HepG2 (cell line): ENCODE data around the gene MARS1. TPM values are rescaled to one million over a fixed set of nuclear protein-coding genes. Genes with fewer than 3 reads are reported as not detected.

Experiments
- ASH2L ChIP-seq: fragments of 300-600, 200-600 bp; sonication (generic); IDR thresholded peaks from 2 replicates; pipeline ENCODE4 v1.7.0; 2017; ENCODE audit warnings: low read depth, mild to moderate bottlenecking, moderate library complexity, mixed read lengths, low read length; ENCODE audit not compliant: insufficient read length
- DMAP1 ChIP-seq: IDR thresholded peaks from 2 replicates; pipeline ENCODE4 v1.6.1; 2016
- FOXO4 ChIP-seq: sonication (generic); formaldehyde crosslinking; conservative IDR thresholded peaks from 2 replicates; pipeline ENCODE4 v1.8.1; 2023; ENCODE audit warnings: missing genetic modification reagents
- HNRNPH1 ChIP-seq: fragments of 200-400 bp; formaldehyde crosslinking; optimal IDR thresholded peaks from 2 replicates; pipeline ENCODE3; 2017; ENCODE audit warnings: mild to moderate bottlenecking, low read depth, low read length
- KLF11 ChIP-seq: IDR thresholded peaks from 2 replicates; pipeline ENCODE4 v1.6.1; 2016; ENCODE audit warnings: missing compliant biosample characterization
- LCORL ChIP-seq, 2 experiments: fragments of 450-650 bp in 1 of 2; sonication (generic) in 1 of 2; formaldehyde crosslinking in 1 of 2; IDR thresholded peaks; 2 replicates each; pipeline versions ENCODE4 v1.5.0 to v1.6.1; 2017 to 2020; ENCODE audit warnings: antibody characterized with exemption in 1 of 2, missing genetic modification reagents in 1 of 2
- NFE2L1 ChIP-seq: sonication (generic); formaldehyde crosslinking; IDR thresholded peaks from 2 replicates; pipeline ENCODE4 v1.4.0; 2020; ENCODE audit warnings: missing genetic modification reagents, mild to moderate bottlenecking, borderline replicate concordance
- PCBP1 ChIP-seq: fragments of 200-400 bp; formaldehyde crosslinking; IDR thresholded peaks from 2 replicates; pipeline ENCODE4 v1.6.1; 2017; ENCODE audit warnings: mild to moderate bottlenecking, low read depth, low read length, borderline replicate concordance
- SKI ChIP-seq: fragments of 450-650 bp; IDR thresholded peaks from one replicate; pipeline ENCODE4 v1.6.1; 2018; ENCODE audit warnings: mild to moderate bottlenecking; ENCODE audit not compliant: partially characterized antibody
- XRCC5 ChIP-seq: fragments of 200-400 bp; formaldehyde crosslinking; optimal IDR thresholded peaks from 2 replicates; pipeline ENCODE3; 2017; ENCODE audit warnings: mild to moderate bottlenecking, low read length
- ZMYM3 ChIP-seq: sonication (generic); formaldehyde crosslinking; IDR thresholded peaks from 2 replicates; pipeline ENCODE4 v1.5.1; 2020; ENCODE audit warnings: mild to moderate bottlenecking, missing genetic modification reagents
- ZNF282 ChIP-seq: fragments of 450-650 bp; IDR thresholded peaks from 2 replicates; pipeline ENCODE4 v1.6.1; 2018; ENCODE audit not compliant: partially characterized antibody
- ZNF431 ChIP-seq: sonication (generic); formaldehyde crosslinking; IDR thresholded peaks from 2 replicates; pipeline ENCODE4 v1.9.0; 2022; ENCODE audit warnings: missing genetic modification reagents, low read depth, mild to moderate bottlenecking, borderline replicate concordance
- ZNF556 ChIP-seq: sonication (generic); formaldehyde crosslinking; IDR thresholded peaks from 2 replicates; pipeline ENCODE4 v1.4.0; 2020; ENCODE audit warnings: mild to moderate bottlenecking, missing genetic modification reagents, borderline replicate concordance
- ZNF678 ChIP-seq: sonication (generic); formaldehyde crosslinking; IDR thresholded peaks from 2 replicates; pipeline ENCODE4 v1.4.0; 2020; ENCODE audit warnings: mild to moderate bottlenecking, missing genetic modification reagents
- ZNF766 ChIP-seq: sonication (generic); formaldehyde crosslinking; IDR thresholded peaks from 2 replicates; pipeline ENCODE4 v1.5.0; 2020; ENCODE audit warnings: missing genetic modification reagents, borderline replicate concordance
- ZNF879 ChIP-seq: sonication (generic); formaldehyde crosslinking; IDR thresholded peaks from 2 replicates; pipeline ENCODE4 v1.8.1; 2023; ENCODE audit warnings: missing genetic modification reagents
- polyA plus RNA-seq, 8 experiments: library from polyadenylated mRNA; depleted of rRNA in 3 of 8; stranded (reverse) in 7 of 8; unstranded in 1 of 8; fragments of >200 nt; fragmentation: Illumina TruSeq in 4 of 8; extraction: Trizol in 4 of 8; gene quantifications; 2 replicates each; pipeline versions ENCODE4 v1.2.1 to v1.2.3, GENCODE V29; 2011 to 2016; ENCODE audit warnings: low read depth in 4 of 8, missing spikeins in 1 of 8, mixed read lengths in 1 of 8; ENCODE audit not compliant: insufficient read depth in 1 of 8
- total RNA-seq, 5 experiments: library from RNA; depleted of rRNA; stranded (reverse); fragments of >200 nt; fragmentation: Illumina TruSeq; extraction: Trizol; gene quantifications; 2 replicates each; pipeline ENCODE4 v1.2.3, GENCODE V29; 2016; ENCODE audit warnings: low read depth in 1 of 5
- TF ChIP-seq, protein P1 (sequence below): sonication (generic); formaldehyde crosslinking; IDR thresholded peaks from 2 replicates; pipeline ENCODE4 v1.5.1; 2020; ENCODE audit warnings: mild to moderate bottlenecking, missing genetic modification reagents
- TF ChIP-seq, protein P2 (sequence below): sonication (generic); formaldehyde crosslinking; IDR thresholded peaks from 2 replicates; pipeline ENCODE4 v1.4.0; 2020; ENCODE audit warnings: missing genetic modification reagents

Gene MARS1
- total and polyA plus RNA-seq, 2 of the 13 experiments (the other 11 are each of a cell fraction or from before 2014, with no cell fraction given): 115 to 181 TPM

DNA sequence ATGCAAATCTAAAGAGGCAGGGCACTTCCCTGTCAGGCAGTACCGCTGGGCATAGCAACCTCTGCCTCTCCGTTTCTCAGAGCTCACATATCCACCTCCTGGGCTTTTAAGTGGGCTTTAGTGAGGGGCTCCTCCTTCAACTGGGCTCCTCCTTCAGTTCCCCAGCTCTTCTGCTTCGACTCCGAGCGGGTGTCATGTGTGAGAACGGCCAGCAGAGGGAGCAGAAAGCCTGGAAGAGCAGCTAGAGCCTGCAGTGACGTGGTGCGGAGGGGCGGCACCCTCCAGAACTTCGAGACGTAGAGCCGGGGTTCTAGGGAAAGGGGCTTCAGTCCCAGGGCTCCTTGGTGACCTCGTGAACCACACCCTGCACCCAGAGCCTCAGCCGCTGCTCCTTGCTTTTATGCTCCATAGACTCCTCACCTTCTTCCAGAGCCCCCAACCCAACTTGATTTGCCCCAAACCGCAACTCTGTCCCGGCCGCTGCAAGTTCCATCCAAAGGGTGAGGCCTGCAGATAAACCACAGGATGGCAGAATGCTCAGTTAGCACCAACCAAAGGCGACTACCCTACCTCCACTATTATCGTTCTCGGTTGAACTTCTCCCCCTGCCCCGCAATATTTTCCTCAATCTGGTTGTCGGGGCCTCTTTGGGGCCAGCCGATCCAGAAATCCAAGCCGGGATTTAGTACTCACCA lies 28.7 kb upstream of the MARS1 start (continued):
- no peak for TF ChIP-seq DMAP1 (CRISPR knock-in tag)
- no peak for TF ChIP-seq ZNF766 (CRISPR knock-in tag)
- TF ChIP-seq ASH2L: peak; percentile 77
- peak; percentile 68; the same call in 1 of the 2 replicates for TF ChIP-seq ZMYM3 (CRISPR knock-in tag)
- TF ChIP-seq, protein P1, sequence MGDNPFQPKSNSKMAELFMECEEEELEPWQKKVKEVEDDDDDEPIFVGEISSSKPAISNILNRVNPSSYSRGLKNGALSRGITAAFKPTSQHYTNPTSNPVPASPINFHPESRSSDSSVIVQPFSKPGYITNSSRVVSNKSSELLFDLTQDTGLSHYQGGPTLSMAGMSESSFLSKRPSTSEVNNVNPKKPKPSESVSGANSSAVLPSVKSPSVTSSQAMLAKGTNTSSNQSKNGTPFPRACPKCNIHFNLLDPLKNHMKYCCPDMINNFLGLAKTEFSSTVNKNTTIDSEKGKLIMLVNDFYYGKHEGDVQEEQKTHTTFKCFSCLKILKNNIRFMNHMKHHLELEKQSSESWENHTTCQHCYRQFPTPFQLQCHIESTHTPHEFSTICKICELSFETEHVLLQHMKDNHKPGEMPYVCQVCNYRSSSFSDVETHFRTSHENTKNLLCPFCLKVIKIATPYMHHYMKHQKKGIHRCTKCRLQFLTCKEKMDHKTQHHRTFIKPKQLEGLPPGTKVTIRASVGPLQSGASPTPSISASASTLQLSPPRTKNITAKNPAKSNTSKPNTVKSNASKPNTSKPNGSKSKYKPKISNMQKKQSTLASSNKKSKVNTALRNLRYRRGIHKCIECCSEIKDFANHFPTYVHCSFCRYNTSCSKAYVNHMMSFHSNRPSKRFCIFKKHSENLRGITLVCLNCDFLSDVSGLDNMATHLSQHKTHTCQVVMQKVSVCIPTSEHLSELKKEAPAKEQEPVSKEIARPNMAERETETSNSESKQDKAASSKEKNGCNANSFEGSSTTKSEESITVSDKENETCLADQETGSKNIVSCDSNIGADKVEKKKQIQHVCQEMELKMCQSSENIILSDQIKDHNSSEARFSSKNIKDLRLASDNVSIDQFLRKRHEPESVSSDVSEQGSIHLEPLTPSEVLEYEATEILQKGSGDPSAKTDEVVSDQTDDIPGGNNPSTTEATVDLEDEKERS (CRISPR knock-in tag): no peak
- 0 out of 2 replicates have a peak, but pooled peaks have one; percentile 35 for TF ChIP-seq ZNF556 (CRISPR knock-in tag)
- TF ChIP-seq ZNF879 (CRISPR knock-in tag): no peak
- TF ChIP-seq, protein P2, sequence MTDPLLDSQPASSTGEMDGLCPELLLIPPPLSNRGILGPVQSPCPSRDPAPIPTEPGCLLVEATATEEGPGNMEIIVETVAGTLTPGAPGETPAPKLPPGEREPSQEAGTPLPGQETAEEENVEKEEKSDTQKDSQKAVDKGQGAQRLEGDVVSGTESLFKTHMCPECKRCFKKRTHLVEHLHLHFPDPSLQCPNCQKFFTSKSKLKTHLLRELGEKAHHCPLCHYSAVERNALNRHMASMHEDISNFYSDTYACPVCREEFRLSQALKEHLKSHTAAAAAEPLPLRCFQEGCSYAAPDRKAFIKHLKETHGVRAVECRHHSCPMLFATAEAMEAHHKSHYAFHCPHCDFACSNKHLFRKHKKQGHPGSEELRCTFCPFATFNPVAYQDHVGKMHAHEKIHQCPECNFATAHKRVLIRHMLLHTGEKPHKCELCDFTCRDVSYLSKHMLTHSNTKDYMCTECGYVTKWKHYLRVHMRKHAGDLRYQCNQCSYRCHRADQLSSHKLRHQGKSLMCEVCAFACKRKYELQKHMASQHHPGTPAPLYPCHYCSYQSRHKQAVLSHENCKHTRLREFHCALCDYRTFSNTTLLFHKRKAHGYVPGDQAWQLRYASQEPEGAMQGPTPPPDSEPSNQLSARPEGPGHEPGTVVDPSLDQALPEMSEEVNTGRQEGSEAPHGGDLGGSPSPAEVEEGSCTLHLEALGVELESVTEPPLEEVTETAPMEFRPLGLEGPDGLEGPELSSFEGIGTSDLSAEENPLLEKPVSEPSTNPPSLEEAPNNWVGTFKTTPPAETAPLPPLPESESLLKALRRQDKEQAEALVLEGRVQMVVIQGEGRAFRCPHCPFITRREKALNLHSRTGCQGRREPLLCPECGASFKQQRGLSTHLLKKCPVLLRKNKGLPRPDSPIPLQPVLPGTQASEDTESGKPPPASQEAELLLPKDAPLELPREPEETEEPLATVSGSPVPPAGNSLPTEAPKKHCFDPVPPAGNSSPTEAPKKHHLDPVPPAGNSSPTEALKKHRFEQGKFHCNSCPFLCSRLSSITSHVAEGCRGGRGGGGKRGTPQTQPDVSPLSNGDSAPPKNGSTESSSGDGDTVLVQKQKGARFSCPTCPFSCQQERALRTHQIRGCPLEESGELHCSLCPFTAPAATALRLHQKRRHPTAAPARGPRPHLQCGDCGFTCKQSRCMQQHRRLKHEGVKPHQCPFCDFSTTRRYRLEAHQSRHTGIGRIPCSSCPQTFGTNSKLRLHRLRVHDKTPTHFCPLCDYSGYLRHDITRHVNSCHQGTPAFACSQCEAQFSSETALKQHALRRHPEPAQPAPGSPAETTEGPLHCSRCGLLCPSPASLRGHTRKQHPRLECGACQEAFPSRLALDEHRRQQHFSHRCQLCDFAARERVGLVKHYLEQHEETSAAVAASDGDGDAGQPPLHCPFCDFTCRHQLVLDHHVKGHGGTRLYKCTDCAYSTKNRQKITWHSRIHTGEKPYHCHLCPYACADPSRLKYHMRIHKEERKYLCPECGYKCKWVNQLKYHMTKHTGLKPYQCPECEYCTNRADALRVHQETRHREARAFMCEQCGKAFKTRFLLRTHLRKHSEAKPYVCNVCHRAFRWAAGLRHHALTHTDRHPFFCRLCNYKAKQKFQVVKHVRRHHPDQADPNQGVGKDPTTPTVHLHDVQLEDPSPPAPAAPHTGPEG (CRISPR knock-in tag): no peak; the same call in 1 of the 2 replicates
- no peak for TF ChIP-seq ZNF431 (CRISPR knock-in tag)
- TF ChIP-seq ZNF282: no peak
- TF ChIP-seq FOXO4 (CRISPR knock-in tag): no peak
- TF ChIP-seq LCORL (IDR thresholded peaks at IDR 0.05): no peak
- peak; percentile 65; the same call in 1 of the 2 replicates for TF ChIP-seq LCORL (CRISPR knock-in tag; IDR thresholded peaks at IDR 0.05)
- TF ChIP-seq PCBP1: no peak
- TF ChIP-seq HNRNPH1: no peak
- TF ChIP-seq NFE2L1 (CRISPR knock-in tag): no peak
- TF ChIP-seq ZNF678: no peak
- TF ChIP-seq KLF11 (CRISPR knock-in tag): no peak
- peak; percentile 92 for TF ChIP-seq XRCC5
- no peak for TF ChIP-seq SKI
